GM12874 (cell line): Measurements from ENCODE around the gene ZBTB7C.

ENCODE experiments used
- TF ChIP-seq, protein P1 (sequence below): IDR thresholded peaks from 2 replicates; pipeline ENCODE4 v1.5.1; 2011; ENCODE audit warnings: low read depth, mild to moderate bottlenecking, control low read depth, low read length, moderate library complexity; ENCODE audit not compliant: insufficient read depth

ZBTB7C gene

GRCh38 chr18:48222118-48222517 lies 187.1 kb downstream of the ZBTB7C start:
- TF ChIP-seq, protein P1, sequence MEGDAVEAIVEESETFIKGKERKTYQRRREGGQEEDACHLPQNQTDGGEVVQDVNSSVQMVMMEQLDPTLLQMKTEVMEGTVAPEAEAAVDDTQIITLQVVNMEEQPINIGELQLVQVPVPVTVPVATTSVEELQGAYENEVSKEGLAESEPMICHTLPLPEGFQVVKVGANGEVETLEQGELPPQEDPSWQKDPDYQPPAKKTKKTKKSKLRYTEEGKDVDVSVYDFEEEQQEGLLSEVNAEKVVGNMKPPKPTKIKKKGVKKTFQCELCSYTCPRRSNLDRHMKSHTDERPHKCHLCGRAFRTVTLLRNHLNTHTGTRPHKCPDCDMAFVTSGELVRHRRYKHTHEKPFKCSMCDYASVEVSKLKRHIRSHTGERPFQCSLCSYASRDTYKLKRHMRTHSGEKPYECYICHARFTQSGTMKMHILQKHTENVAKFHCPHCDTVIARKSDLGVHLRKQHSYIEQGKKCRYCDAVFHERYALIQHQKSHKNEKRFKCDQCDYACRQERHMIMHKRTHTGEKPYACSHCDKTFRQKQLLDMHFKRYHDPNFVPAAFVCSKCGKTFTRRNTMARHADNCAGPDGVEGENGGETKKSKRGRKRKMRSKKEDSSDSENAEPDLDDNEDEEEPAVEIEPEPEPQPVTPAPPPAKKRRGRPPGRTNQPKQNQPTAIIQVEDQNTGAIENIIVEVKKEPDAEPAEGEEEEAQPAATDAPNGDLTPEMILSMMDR = no peak

DNA sequence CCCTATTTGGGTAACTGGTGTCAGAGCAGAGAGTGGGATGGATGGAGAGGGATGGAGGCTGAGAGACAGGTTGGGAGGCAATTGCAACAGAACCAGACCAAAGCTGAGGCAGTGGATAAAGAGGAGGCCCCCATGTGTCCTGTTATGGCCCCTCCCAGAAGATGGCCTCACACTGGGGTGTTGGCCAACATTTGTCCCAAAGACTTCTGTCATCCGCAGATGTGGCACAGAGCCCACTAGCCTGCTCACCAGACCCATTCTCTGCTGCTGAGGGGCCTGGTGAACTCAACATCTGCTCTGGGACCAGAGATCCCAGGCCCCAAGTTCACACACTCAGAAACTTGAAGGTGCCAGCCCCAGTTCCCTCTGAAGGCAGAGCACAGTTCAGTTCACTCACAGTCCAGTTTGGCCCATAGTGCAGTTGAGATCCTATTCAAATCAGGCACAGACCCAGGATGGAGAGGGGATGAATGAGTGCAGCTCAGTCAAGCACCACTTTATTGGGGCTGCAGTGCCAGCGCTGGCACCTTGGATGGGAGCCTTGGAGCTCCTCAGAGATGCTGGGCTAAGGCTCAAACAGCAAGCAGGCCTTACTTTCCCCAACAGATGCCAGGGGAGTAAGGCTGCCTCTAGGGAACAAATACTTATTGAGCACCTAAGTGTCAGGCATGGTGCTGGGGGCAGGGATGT lies 189.2 kb downstream of the ZBTB7C start:
- TF ChIP-seq, protein P1 = no peak

DNA sequence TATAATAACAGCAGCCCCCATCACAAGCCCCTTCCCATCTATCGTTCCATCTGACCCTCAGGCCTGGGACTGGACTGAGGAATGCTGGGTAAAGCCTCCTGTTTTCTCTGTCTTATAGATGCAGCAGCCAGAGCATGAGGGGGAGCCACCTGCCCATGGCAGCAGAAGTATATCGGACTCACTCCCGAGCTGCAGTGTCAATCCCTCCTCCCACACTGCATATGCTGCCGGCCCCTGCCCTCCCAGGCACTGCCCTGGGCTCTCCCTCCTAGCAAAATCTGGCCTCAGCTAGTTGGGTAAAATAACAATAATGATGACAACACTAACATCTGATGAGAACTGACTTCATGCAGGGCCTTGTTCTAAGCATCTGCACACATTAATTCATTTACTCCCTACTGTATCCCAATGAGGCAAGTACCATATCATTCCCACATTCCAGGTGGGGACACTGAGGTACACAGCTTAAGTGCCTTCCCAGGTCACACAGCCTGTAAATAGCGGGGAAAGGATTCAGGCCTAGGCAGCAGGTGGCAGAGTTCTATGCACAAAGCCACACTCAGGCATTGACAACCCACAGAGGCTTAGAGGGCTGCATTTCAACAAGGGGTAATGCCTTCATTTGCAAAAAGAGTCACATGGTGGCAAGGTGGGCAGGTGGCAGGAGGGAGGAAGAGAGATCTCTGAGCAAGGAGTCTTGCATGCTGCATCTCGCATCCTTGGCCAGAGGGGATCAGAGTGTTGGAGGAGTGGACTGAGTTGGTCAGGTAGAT lies 190.0 kb downstream of the ZBTB7C start:
- TF ChIP-seq, protein P1 = no peak

GRCh38 chr18:48218285-48219022 lies 190.7 kb downstream of the ZBTB7C start:
- TF ChIP-seq, protein P1 = no peak

DNA sequence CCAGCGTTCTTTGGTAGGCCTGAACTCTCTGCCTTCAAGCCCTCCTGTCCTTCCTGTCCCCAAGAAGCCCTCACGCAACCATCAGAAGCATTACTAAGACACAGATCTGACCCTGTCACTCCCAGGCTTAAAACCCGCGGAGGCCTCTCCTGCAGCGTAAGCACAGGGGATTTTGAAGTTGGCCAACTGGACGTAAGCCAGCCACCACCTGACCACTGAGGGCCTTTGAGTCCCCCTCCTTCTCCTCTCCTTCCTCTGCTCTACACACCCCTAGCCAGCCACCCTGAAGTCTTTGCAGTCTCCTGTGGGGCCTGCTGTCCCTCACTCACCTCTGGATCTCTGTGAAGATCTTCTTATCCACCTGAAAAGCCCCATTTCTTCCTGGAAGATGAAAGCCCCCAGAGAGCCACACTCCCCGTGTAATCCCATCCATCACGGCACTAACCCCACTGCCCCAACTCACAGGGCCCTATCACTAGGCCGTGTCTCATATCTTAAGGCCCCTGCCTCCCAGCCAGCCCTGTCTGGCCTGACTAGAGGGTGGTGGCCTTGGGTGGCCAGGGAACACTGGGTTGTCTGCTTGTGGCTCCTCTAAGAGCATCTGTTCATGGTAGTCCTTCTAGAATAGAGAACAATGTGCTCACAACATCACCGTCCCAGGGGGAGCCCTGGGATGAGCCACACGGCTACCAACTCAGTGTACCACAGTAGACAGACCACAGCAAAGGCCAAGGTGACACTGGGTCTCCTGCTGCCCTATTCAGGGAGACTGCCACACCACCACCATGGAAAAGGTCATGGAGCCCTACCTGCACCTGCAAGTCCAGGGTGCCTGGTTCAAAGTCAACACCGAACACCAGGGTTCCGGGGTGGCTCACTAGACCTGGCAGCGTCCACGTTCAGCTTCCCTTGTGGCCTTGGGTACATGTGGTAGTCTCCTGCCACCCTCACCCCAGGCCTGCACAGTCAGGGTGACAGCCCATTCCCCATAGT lies 191.6 kb downstream of the ZBTB7C start:
- TF ChIP-seq, protein P1 = no peak

DNA sequence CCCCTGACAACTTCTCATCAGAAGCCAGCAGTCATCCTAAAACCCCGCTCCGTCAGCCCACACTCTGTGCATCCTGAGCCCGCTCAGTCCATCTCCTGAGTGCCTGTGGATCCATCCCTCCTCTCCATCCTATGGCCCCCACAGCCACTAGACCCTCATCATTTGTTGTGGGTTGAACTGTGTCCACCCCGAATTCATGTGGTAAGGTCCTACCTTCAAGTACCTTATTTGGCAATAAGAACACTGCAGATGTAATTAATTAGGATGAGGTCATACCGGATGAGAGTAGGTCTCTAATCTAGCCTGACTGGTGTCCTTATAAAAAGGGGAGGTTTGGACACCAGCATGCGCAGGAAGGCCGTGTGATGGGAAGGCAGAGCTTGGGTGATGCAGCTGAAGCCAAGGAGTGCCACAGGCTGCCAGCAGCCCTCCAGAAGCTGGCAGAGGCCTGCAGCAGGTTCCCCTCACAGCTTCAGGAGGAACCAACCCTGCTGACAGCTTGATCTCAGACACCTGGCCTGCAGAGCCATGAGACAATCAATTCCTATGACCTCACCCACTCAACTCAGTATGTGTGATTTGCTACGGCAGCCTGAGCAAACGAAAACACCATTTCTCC lies 192.4 kb downstream of the ZBTB7C start:
- TF ChIP-seq, protein P1 = no peak
